ENCODE results near the gene LRRC30.
A peak's percentile ranks its signal among the peaks of the same experiment; 100 is the strongest.

- TF ChIP-seq CTCF (IDR thresholded peaks at IDR 0.05) (peak; percentile 32), EZH2phosphoT487 (IDR thresholded peaks at IDR 0.05) (no peak), EZH2 (IDR thresholded peaks at IDR 0.05) (no peak)
Measured at GRCh38 chr18:7196421-7196820, 34.5 kb upstream of the LRRC30 start.
